Smooth muscle cell (in vitro differentiated cells): ENCODE data around the gene AOPEP. TPM values are rescaled to one million over a fixed set of nuclear protein-coding genes. Genes with fewer than 3 reads are reported as not detected.
A peak's percentile ranks its signal among the peaks of the same experiment; 100 is the strongest.

ENCODE experiments used
- DNase-seq: peaks from one replicate; lab custom pipeline; 2025; ENCODE audit not compliant: unreplicated experiment; lab: John Stamatoyannopoulos, UW
- H2AFZ ChIP-seq: fragments of 200-600 bp; sonication (generic); 2 replicates; pipeline ENCODE4 v1.6.0; 2016; ENCODE audit warnings: antibody characterized with exemption, low read depth, mild to moderate bottlenecking
- H3F3A ChIP-seq: fragments of 200-600 bp; sonication (generic); 2 replicates; pipeline ENCODE4 v1.6.0; 2017; ENCODE audit warnings: antibody characterized with exemption, low read depth
- H3K27ac ChIP-seq: fragments of 200-600 bp; sonication (generic); 2 replicates; pipeline ENCODE4 v1.5.1; 2016; ENCODE audit warnings: low read depth, mild to moderate bottlenecking
- H3K27me3 ChIP-seq: fragments of 200-600 bp; sonication (generic); 2 replicates; pipeline ENCODE4 v1.6.1; 2016; ENCODE audit warnings: low read depth, mild to moderate bottlenecking
- H3K36me3 ChIP-seq: fragments of 200-600 bp; sonication (generic); 2 replicates; pipeline ENCODE4 v1.5.1; 2016; ENCODE audit warnings: low read depth
- H3K4me1 ChIP-seq: fragments of 200-600 bp; sonication (generic); 2 replicates; pipeline ENCODE4 v1.5.1; 2016; ENCODE audit warnings: low read depth
- H3K4me2 ChIP-seq: fragments of 200-600 bp; sonication (generic); 2 replicates; pipeline ENCODE4 v1.6.0; 2016; ENCODE audit warnings: mild to moderate bottlenecking
- H3K4me3 ChIP-seq: fragments of 200-600 bp; sonication (generic); 2 replicates; pipeline ENCODE4 v1.5.1; 2016; ENCODE audit warnings: mild to moderate bottlenecking
- H3K79me2 ChIP-seq: fragments of 200-600 bp; sonication (generic); 2 replicates; pipeline ENCODE4 v1.6.0; 2016; ENCODE audit warnings: low read depth, mild to moderate bottlenecking
- H3K9ac ChIP-seq: fragments of 200-600 bp; sonication (generic); 2 replicates; pipeline ENCODE4 v1.6.0; 2016; ENCODE audit warnings: low read depth
- H3K9me3 ChIP-seq: fragments of 200-600 bp; sonication (generic); replicated peaks from 2 replicates; pipeline ENCODE4 v1.5.1; 2016; ENCODE audit warnings: low read depth
- H4K20me1 ChIP-seq: fragments of 200-600 bp; sonication (generic); 2 replicates; pipeline ENCODE4 v1.6.0; 2016; ENCODE audit warnings: low read depth
- CTCF ChIP-seq: fragments of 200-600 bp; sonication (generic); IDR thresholded peaks from 2 replicates; pipeline ENCODE4 v1.5.1; 2017; ENCODE audit warnings: borderline replicate concordance, mild to moderate bottlenecking, antibody characterized with exemption; ENCODE audit not compliant: insufficient read depth, poor library complexity, severe bottlenecking
- WGBS: methylation state at CpG from one replicate; pipeline ENCODE4 v1.1.7; 2016; ENCODE audit warnings: low lambda C conversion rate; 5-methylcytosine and 5-hydroxymethylcytosine counted together
- polyA plus RNA-seq: library from polyadenylated mRNA; unstranded; fragments of >200 nt; fragmentation: Nextera tagmentation; extraction: Ambion mirVana; gene quantifications from 2 replicates; pipeline ENCODE4 v1.2.1, GENCODE V29; 2016
- total RNA-seq: library from RNA; depleted of rRNA; stranded (reverse); fragments of >200 nt; gene quantifications from 2 replicates; pipeline ENCODE4 v1.2.3, GENCODE V29; 2014

Gene AOPEP
- total and polyA plus RNA-seq, 2 experiments from 2014 or later, result 52.7 to 94.9 TPM

- no peak for DNase-seq
- TF ChIP-seq CTCF, result no peak
- no peaks in the 10 kb centered on the region for H3K9me3 ChIP-seq
- no peak overlapping the region for H3K4me3 ChIP-seq
- no peaks in the 10 kb centered on the region for H3K27me3 ChIP-seq
- no peaks in the 10 kb centered on the region for H4K20me1 ChIP-seq
- WGBS, result 94% methylated on average over 2 of the region's 2 CpGs
- peaks cover 9% of the 10 kb centered on the region for H3F3A ChIP-seq
- peaks cover 12% of the 10 kb centered on the region for H3K4me1 ChIP-seq
- H3K4me2 ChIP-seq, result no peak overlapping the region
- H3K9ac ChIP-seq, result no peak overlapping the region
- H2AFZ ChIP-seq, result no peak overlapping the region
- H3K36me3 ChIP-seq, result no peaks in the 10 kb centered on the region
- peaks cover 12% of the 10 kb centered on the region for H3K79me2 ChIP-seq
- no peak overlapping the region for H3K27ac ChIP-seq
Measured at GRCh38 chr9:94811074-94811473, 84.6 kb downstream of the AOPEP start.

- Histone ChIP-seq H3K4me1 (peaks cover under 1% of the 10 kb centered on the region), H3K9ac (peak overlapping the region; percentile 14), H3K9me3 (no peaks in the 10 kb centered on the region), H3K27ac (peak overlapping the region; percentile 11), H2AFZ (no peak overlapping the region), H3K27me3 (no peaks in the 10 kb centered on the region), H4K20me1 (no peaks in the 10 kb centered on the region), H3K4me3 (no peak overlapping the region), H3K4me2 (no peak overlapping the region), H3K79me2 (peaks cover 4% of the 10 kb centered on the region), H3F3A (peaks cover 6% of the 10 kb centered on the region), H3K36me3 (no peaks in the 10 kb centered on the region)
- no peak for DNase-seq
- TF ChIP-seq CTCF, result no peak
- 94% methylated on average over 2 of the region's 2 CpGs for WGBS
Measured at GRCh38 chr9:94812343-94812742, 85.8 kb downstream of the AOPEP start.

GRCh38 chr9:94813379-94813778 lies 86.9 kb downstream of the AOPEP start:
- H3K9me3 ChIP-seq, result no peaks in the 10 kb centered on the region
- H3K4me1 ChIP-seq, result no peaks in the 10 kb centered on the region
- no peak overlapping the region for H2AFZ ChIP-seq
- no peaks in the 10 kb centered on the region for H3K36me3 ChIP-seq
- no peak overlapping the region for H3K4me3 ChIP-seq
- no peak for TF ChIP-seq CTCF
- no peak for DNase-seq
- no peaks in the 10 kb centered on the region for H3K27me3 ChIP-seq
- H3K4me2 ChIP-seq, result no peak overlapping the region
- no peak overlapping the region for H3K9ac ChIP-seq
- H3K27ac ChIP-seq, result no peak overlapping the region
- H3K79me2 ChIP-seq, result peaks cover 4% of the 10 kb centered on the region
- H4K20me1 ChIP-seq, result no peaks in the 10 kb centered on the region
- peaks cover 6% of the 10 kb centered on the region for H3F3A ChIP-seq
- 77% methylated on average over 1 of the region's 1 CpG for WGBS

GRCh38 chr9:94817291-94818177 lies 91.0 kb downstream of the AOPEP start:
- 75% methylated on average over 7 of the region's 7 CpGs for WGBS
- Histone ChIP-seq H3K4me1 (peaks cover 24% of the 10 kb centered on the region), H3K4me2 (no peak overlapping the region), H3F3A (peaks cover 9% of the 10 kb centered on the region), H3K27ac (peak overlapping the region; percentile 82), H3K79me2 (peaks cover 11% of the 10 kb centered on the region), H3K36me3 (no peaks in the 10 kb centered on the region), H4K20me1 (no peaks in the 10 kb centered on the region), H2AFZ (no peak overlapping the region), H3K9me3 (no peaks in the 10 kb centered on the region), H3K4me3 (no peak overlapping the region), H3K9ac (no peak overlapping the region), H3K27me3 (no peaks in the 10 kb centered on the region)
- no peak for DNase-seq
- no peak for TF ChIP-seq CTCF
